Mucosa of stomach (tissue), 1 donor: ENCODE measurements around the gene IL6ST.
A peak's percentile ranks its signal among the peaks of the same experiment; 100 is the strongest.

ENCODE experiments used
- H3K27me3 ChIP-seq: one replicate; pipeline ENCODE4 v1.7.0; 2013; ENCODE audit warnings: mild to moderate bottlenecking, low read length; ENCODE audit not compliant: control insufficient read depth, insufficient read depth
- H3K36me3 ChIP-seq: one replicate; pipeline ENCODE4 v1.7.0; 2013; ENCODE audit warnings: low read length; ENCODE audit not compliant: control insufficient read depth, insufficient read depth
- H3K4me1 ChIP-seq: one replicate; pipeline ENCODE4 v1.7.0; 2013; ENCODE audit warnings: mild to moderate bottlenecking, low read length; ENCODE audit not compliant: control insufficient read depth, insufficient read depth
- H3K4me3 ChIP-seq: one replicate; pipeline ENCODE4 v1.7.0; 2013; ENCODE audit warnings: low read length
- H3K9ac ChIP-seq: one replicate; pipeline ENCODE4 v1.7.0; 2013; ENCODE audit warnings: mild to moderate bottlenecking, low read length, moderate library complexity
- H3K9me3 ChIP-seq: one replicate; pipeline ENCODE4 v1.7.0; 2013; ENCODE audit warnings: mild to moderate bottlenecking, low read length, moderate library complexity; ENCODE audit not compliant: control insufficient read depth
- donor health status: Pancreatic carcinoma.

Gene IL6ST

GRCh38 chr5:55924744-55925143, 70.0 kb downstream of the IL6ST start:
- Histone ChIP-seq H3K9me3 (no peaks in the 10 kb centered on the region), H3K36me3 (no peaks in the 10 kb centered on the region), H3K4me3 (no peak overlapping the region), H3K4me1 (no peaks in the 10 kb centered on the region), H3K27me3 (no peaks in the 10 kb centered on the region), H3K9ac (no peak overlapping the region)

GRCh38 chr5:55923865-55924500, 70.8 kb downstream of the IL6ST start:
- no peak overlapping the region for H3K4me3 ChIP-seq
- no peaks in the 10 kb centered on the region for H3K4me1 ChIP-seq
- H3K9ac ChIP-seq = no peak overlapping the region
- H3K36me3 ChIP-seq = no peaks in the 10 kb centered on the region
- H3K27me3 ChIP-seq = no peaks in the 10 kb centered on the region
- no peaks in the 10 kb centered on the region for H3K9me3 ChIP-seq

- Histone ChIP-seq H3K9ac (peak overlapping the region; percentile 34), H3K36me3 (no peaks in the 10 kb centered on the region), H3K27me3 (no peaks in the 10 kb centered on the region), H3K4me1 (no peaks in the 10 kb centered on the region), H3K4me3 (no peak overlapping the region), H3K9me3 (no peaks in the 10 kb centered on the region)
These were observed 71.5 kb downstream of the IL6ST start for GRCh38 chr5:55923177-55923771.

GRCh38 chr5:55921617-55922016, 73.1 kb downstream of the IL6ST start:
- no peak overlapping the region for H3K4me3 ChIP-seq
- H3K9me3 ChIP-seq = no peaks in the 10 kb centered on the region

GRCh38 chr5:55920784-55921183, 74.0 kb downstream of the IL6ST start:
- no peaks in the 10 kb centered on the region for H3K9me3 ChIP-seq
- no peak overlapping the region for H3K4me3 ChIP-seq
- H3K9ac ChIP-seq = no peak overlapping the region
- no peaks in the 10 kb centered on the region for H3K4me1 ChIP-seq
- H3K27me3 ChIP-seq = no peaks in the 10 kb centered on the region
- H3K36me3 ChIP-seq = no peaks in the 10 kb centered on the region

More at GRCh38 chr5:55921617-55922016, 73.1 kb downstream of the IL6ST start:
- Histone ChIP-seq H3K27me3 (no peaks in the 10 kb centered on the region), H3K4me1 (no peaks in the 10 kb centered on the region), H3K9ac (no peak overlapping the region), H3K36me3 (no peaks in the 10 kb centered on the region)

- no peak overlapping the region for H3K9ac ChIP-seq
- H3K9me3 ChIP-seq = no peaks in the 10 kb centered on the region
- no peaks in the 10 kb centered on the region for H3K36me3 ChIP-seq
- no peaks in the 10 kb centered on the region for H3K4me1 ChIP-seq
- H3K4me3 ChIP-seq = no peak overlapping the region
- no peaks in the 10 kb centered on the region for H3K27me3 ChIP-seq
These were observed 75.1 kb downstream of the IL6ST start for GRCh38 chr5:55919625-55920024.

GRCh38 chr5:55918087-55919035, 76.4 kb downstream of the IL6ST start:
- Histone ChIP-seq H3K27me3 (no peaks in the 10 kb centered on the region), H3K9me3 (no peaks in the 10 kb centered on the region), H3K4me3 (no peak overlapping the region), H3K4me1 (no peaks in the 10 kb centered on the region), H3K9ac (no peak overlapping the region), H3K36me3 (no peaks in the 10 kb centered on the region)

- H3K36me3 ChIP-seq = no peaks in the 10 kb centered on the region
- H3K4me3 ChIP-seq = no peak overlapping the region
- no peaks in the 10 kb centered on the region for H3K4me1 ChIP-seq
- no peak overlapping the region for H3K9ac ChIP-seq
- no peaks in the 10 kb centered on the region for H3K9me3 ChIP-seq
- no peaks in the 10 kb centered on the region for H3K27me3 ChIP-seq
These were observed 77.2 kb downstream of the IL6ST start for GRCh38 chr5:55917402-55918086.

GRCh38 chr5:55916986-55917385, 77.8 kb downstream of the IL6ST start:
- no peak overlapping the region for H3K4me3 ChIP-seq
- no peaks in the 10 kb centered on the region for H3K4me1 ChIP-seq
- no peak overlapping the region for H3K9ac ChIP-seq
- no peaks in the 10 kb centered on the region for H3K36me3 ChIP-seq
- no peaks in the 10 kb centered on the region for H3K27me3 ChIP-seq
- H3K9me3 ChIP-seq = no peaks in the 10 kb centered on the region

- H3K4me3 ChIP-seq = no peak overlapping the region
- H3K4me1 ChIP-seq = no peaks in the 10 kb centered on the region
- H3K9ac ChIP-seq = no peak overlapping the region
- no peaks in the 10 kb centered on the region for H3K36me3 ChIP-seq
- no peaks in the 10 kb centered on the region for H3K27me3 ChIP-seq
- no peaks in the 10 kb centered on the region for H3K9me3 ChIP-seq
These were observed 79.0 kb downstream of the IL6ST start for GRCh38 chr5:55915783-55916182.

- no peak overlapping the region for H3K9ac ChIP-seq
- no peak overlapping the region for H3K4me3 ChIP-seq
- H3K9me3 ChIP-seq = no peaks in the 10 kb centered on the region
- no peaks in the 10 kb centered on the region for H3K27me3 ChIP-seq
- H3K36me3 ChIP-seq = no peaks in the 10 kb centered on the region
- no peaks in the 10 kb centered on the region for H3K4me1 ChIP-seq
These were observed 79.8 kb downstream of the IL6ST start for GRCh38 chr5:55914971-55915370.
